Astrocyte (in vitro differentiated cells and primary cell): Measurements from ENCODE around the gene SMIM33.

Source experiments
- EZH2 ChIP-seq: IDR thresholded peaks from 2 replicates; pipeline ENCODE4 v1.6.1; 2012; ENCODE audit warnings: mild to moderate bottlenecking, low read length, inconsistent platforms; ENCODE audit not compliant: insufficient read depth
- TF ChIP-seq, protein P1 (sequence below): IDR thresholded peaks from 2 replicates; pipeline ENCODE4 v1.5.1; 2011; ENCODE audit warnings: low read depth, mild to moderate bottlenecking, inconsistent platforms, low read length, moderate library complexity; ENCODE audit not compliant: insufficient read depth

DNA sequence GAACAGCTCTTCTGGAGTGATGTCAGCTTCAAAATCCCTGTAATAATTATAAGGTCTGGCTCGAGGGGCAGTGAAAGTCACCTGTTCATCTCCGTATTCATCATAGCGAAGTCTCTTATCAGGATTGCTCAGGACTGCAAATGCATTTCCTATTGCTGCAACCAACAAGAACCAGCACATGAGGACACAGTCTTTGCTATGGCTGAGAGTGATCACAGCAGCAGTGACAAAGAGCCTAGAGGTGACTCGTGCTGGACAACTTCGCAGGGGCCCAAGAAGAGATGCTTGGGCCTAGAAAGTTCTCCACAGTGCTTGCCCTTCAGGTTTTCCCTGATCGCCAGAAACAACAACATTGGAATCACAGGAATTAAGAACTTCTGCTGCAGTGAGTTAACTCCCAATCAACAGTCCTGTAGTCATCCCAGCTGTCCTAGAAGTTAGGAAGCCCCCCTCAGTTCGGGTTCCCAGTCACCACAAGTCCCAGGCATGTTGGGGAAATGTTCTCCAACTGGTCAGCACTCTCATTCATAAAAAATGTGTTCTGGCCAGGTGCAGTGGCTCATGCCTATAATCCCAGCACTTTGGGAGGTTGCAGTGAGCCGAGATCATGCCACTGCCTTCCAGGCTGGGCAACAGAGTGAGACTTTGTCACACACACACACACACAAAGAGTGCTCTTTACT lies 44.5 kb upstream of the SMIM33 start:
- TF ChIP-seq, protein P1, sequence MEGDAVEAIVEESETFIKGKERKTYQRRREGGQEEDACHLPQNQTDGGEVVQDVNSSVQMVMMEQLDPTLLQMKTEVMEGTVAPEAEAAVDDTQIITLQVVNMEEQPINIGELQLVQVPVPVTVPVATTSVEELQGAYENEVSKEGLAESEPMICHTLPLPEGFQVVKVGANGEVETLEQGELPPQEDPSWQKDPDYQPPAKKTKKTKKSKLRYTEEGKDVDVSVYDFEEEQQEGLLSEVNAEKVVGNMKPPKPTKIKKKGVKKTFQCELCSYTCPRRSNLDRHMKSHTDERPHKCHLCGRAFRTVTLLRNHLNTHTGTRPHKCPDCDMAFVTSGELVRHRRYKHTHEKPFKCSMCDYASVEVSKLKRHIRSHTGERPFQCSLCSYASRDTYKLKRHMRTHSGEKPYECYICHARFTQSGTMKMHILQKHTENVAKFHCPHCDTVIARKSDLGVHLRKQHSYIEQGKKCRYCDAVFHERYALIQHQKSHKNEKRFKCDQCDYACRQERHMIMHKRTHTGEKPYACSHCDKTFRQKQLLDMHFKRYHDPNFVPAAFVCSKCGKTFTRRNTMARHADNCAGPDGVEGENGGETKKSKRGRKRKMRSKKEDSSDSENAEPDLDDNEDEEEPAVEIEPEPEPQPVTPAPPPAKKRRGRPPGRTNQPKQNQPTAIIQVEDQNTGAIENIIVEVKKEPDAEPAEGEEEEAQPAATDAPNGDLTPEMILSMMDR: no peak
- no peak for TF ChIP-seq EZH2
